GM21515 (cell line): ENCODE measurements around the gene BARX1.
"Not testable (repeated sequence)": the region's sequence is repeated elsewhere in the genome, so short reads cannot be mapped to it uniquely, and the experiment has no call there.

Experiments used
- ATAC-seq: cut with Tn5 transposase; IDR thresholded peaks from one replicate; pipeline ENCODE4 v1.9.1; 2021; ENCODE audit not compliant: unreplicated experiment

Gene BARX1, protein sequence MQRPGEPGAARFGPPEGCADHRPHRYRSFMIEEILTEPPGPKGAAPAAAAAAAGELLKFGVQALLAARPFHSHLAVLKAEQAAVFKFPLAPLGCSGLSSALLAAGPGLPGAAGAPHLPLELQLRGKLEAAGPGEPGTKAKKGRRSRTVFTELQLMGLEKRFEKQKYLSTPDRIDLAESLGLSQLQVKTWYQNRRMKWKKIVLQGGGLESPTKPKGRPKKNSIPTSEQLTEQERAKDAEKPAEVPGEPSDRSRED

DNA sequence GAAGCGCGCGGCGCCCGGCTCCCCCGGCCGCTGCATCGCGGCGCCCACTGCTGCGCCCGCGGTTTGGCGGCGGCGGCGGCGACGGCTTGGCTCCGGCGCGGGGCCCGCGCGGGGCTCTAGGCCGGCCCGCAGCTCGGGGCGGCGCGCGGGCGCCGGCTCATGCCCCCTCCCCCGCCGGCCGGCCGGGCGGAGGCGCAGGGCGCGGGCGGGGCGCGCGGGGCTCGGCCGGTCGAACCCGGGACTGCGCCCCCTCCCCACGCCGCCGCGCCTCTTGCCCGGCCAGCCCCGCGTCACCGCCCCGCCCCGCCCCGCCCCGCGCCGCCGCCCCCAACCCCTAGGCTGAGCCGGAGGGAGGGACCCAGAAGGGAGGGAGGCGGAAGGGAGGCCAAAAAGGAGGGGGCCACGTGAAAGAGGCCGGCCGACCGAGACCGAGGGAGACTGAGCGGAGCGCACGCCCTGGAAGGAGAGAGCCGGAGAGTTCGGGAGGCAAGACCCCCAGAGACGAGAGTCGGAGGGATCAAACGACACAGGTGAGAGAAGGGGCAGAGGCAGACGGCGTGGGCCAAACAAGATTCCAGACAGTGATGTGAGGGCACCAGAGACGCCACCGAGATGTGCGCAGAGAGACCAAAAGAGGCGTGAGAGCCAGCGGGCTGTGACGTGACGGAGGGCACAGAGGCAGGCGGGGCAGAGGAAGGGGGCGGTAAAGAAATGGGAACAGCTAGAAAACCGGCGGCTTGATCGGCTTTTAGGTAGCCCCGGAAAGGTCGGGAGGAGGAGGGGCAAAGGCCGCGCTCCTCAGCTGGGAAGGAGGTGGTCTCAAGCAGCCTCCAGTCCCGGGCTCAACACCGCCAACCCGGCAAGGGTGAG, at the start of gene BARX1:
TSS of gene BARX1 (minus strand) at position 245 of the 870 bp plus-strand sequence. CDS start at position 36, 209 bp downstream.
- ATAC-seq, result no peak

- ATAC-seq, result no peak
These were observed 47.4 kb upstream of the BARX1 start for GRCh38 chr9:94002316-94003140.

GRCh38 chr9:93996863-93997262, 41.7 kb upstream of the BARX1 start:
- no peak for ATAC-seq

GRCh38 chr9:93996367-93996766, 41.2 kb upstream of the BARX1 start:
- ATAC-seq, result no peak

- ATAC-seq, result no peak
These were observed 39.4 kb upstream of the BARX1 start for GRCh38 chr9:93994545-93994944.

GRCh38 chr9:93994132-93994531, 39.0 kb upstream of the BARX1 start:
- no peak for ATAC-seq

- ATAC-seq, result no peak
These were observed 37.7 kb upstream of the BARX1 start for GRCh38 chr9:93992830-93993229.

GRCh38 chr9:93990448-93990847, 35.3 kb upstream of the BARX1 start:
- no peak for ATAC-seq

DNA sequence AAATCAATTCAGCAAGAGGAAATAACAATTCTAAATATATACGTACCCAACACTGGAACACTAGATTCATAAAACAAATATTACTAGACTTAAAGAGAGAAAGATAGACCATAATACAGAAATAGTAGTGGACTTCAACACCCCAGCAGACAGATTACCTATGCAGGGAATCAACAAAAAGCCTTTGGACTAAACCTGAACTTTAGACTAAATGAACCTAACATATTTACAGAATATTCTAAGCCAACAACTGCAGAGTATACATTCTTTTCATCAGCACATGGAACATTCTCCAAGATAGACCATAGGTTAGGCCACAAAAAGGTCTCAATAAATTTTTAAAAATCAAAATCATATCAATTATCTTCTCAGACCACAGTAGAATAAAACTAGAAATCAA, 32.9 kb upstream of the BARX1 start:
- no peak for ATAC-seq

DNA sequence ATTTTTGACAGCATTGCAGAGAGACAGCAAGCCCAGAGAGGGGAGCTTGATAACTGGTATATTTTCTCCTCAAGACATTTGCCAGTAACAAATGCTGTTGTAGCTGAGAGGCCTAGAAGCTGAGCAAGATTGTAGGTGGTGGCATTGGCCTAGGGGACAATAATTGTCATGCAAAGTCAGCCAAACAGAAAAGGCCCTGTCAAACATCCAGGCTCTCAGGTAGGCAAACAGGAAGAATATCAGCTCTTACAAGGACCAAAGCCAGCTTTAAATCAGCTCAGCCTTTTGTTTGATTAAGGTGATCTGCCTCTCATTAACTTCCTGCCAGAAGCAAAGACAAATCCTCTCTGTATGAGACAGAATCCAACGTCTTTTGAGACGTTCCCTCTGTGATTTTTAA, 29.7 kb upstream of the BARX1 start:
- no peak for ATAC-seq

- no peak for ATAC-seq
These were observed 28.7 kb upstream of the BARX1 start for GRCh38 chr9:93983875-93984274.

GRCh38 chr9:93979721-93980120, 24.6 kb upstream of the BARX1 start:
- no peak for ATAC-seq

GRCh38 chr9:93978551-93978950, 23.4 kb upstream of the BARX1 start:
- ATAC-seq, result no peak

GRCh38 chr9:93976973-93977372, 21.8 kb upstream of the BARX1 start:
- no peak for ATAC-seq

- no peak for ATAC-seq
These were observed 20.9 kb upstream of the BARX1 start for GRCh38 chr9:93976081-93976480.

GRCh38 chr9:93975262-93975661, 20.1 kb upstream of the BARX1 start:
- ATAC-seq, result no peak

DNA sequence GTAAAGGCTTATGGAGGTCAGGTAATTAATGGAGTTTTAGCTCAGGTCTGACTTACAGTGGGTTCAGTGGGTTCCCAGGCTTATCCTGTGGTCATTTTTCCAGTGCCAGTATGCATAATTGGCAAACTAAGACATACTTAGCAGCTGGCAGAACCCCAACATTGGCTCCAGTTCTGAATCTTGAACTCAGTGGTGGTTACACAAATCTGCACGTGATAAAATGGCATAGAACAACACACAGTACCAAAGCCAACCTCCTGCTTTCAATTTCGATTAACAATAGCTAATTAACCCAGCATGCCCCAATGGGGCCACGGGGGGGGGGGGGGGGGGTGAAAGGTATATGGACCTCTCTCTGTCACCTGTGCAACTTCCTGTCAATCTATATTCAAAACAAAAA, 19.0 kb upstream of the BARX1 start:
- ATAC-seq, result no peak

GRCh38 chr9:93972655-93973054, 17.5 kb upstream of the BARX1 start:
- not testable (repeated sequence) for ATAC-seq

DNA sequence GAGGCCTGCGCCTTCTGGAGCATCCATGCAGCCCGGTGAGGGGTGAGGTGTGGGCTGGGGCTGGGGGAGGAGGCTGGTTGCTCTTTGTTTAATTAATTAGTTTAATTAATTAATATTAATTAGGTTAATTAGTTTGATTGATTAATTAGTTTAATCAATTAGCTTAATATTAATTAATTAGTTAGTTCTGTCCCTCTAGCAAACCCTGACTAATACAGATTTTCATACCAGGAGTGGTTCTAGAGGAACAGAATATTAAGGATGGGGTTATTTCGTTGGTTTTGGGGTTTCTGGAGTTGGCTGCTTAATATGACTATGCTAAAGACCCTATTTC, 14.1 kb upstream of the BARX1 start:
- ATAC-seq, result no peak

DNA sequence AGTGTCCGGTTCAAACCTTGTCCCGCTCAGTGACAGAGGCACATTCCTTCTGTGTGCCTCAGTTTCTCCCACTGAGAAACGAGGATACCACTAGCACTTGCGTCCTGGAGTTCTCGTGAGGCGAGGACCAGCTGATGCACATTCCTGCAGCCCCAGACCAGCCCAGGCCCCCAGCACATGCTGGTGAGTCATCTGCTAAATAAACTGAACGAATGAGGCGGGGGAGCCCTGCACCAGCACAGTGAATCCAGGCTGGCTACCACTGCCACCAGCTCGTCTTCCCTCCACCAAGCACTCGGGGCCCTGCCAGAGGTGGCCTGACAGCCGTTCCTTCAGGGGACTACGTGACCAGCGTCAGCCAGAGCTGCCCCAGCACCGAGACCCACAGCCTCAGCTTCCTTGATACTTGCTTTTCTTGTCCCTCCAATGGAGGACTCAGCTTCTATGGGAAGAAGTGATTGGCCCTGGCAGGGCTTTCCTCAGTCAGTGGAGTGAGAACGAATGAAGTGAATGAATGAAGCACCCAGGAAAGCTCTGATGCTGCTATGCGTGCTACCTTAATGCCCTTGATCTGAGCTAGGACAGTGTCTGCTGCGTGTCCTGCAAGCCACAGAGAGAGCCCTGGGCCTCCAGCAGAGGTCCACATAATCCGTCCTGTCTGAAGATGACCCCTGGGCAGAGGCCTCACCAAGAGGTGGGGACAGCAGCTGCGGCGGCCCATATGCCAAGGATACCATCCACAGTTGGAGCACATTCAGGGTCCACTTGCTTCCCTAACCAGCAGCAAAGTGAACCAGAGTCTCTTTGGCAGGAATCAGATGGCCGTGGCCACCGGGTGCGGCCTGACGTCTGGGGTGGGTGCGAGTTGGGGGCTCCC, 13.5 kb upstream of the BARX1 start:
- no peak for ATAC-seq
